Spleen (tissue), 11 donors: ENCODE results near the gene PTPRM. TPM values are rescaled to one million over a fixed set of nuclear protein-coding genes. Genes with fewer than 3 reads are reported as not detected.

Experiments used
- DNase-seq: peaks from one replicate; pipeline ENCODE4 v3.0.0-alpha.2; 2020
- H3K27ac ChIP-seq, 8 donors: fragments of 200-600 bp; sonication (generic) in 7 of 8; 1 replicate in 4 of 8; 2 replicates in 4 of 8; pipeline versions ENCODE4 v1.5.0 to v1.8.0; 2016 to 2021; ENCODE audit warnings: inconsistent platforms in 4 of 8, mild to moderate bottlenecking in 4 of 8, moderate library complexity in 1 of 8
- H3K27me3 ChIP-seq, 7 donors: fragments of 200-600 bp; sonication (generic) in 6 of 7; replicated peaks in 1 of 7; 1 replicate in 4 of 7; 2 replicates in 3 of 7; pipeline versions ENCODE4 v1.5.0 to v1.8.0; 2016 to 2021; ENCODE audit warnings: inconsistent platforms in 3 of 7, mild to moderate bottlenecking in 1 of 7
- H3K36me3 ChIP-seq, 6 donors: fragments of 200-600 bp; sonication (generic) in 5 of 6; 1 replicate in 4 of 6; 2 replicates in 2 of 6; pipeline versions ENCODE4 v1.5.0 to v1.8.0; 2016 to 2021; ENCODE audit warnings: inconsistent platforms in 2 of 6
- H3K4me1 ChIP-seq, 6 donors: fragments of 200-600 bp; sonication (generic) in 5 of 6; 1 replicate in 3 of 6; 2 replicates in 3 of 6; pipeline versions ENCODE4 v1.5.0 to v1.8.0; 2016 to 2021; ENCODE audit warnings: inconsistent platforms in 3 of 6
- H3K4me3 ChIP-seq, 8 donors: fragments of 200-600 bp; sonication (generic) in 7 of 8; 1 replicate in 4 of 8; 2 replicates in 4 of 8; pipeline versions ENCODE4 v1.5.0 to v1.8.0; 2016 to 2021; ENCODE audit warnings: inconsistent platforms in 4 of 8, mild to moderate bottlenecking in 4 of 8, moderate library complexity in 2 of 8
- H3K9me3 ChIP-seq, 8 donors: fragments of 200-600 bp; sonication (generic) in 7 of 8; 1 replicate in 4 of 8; 2 replicates in 4 of 8; pipeline versions ENCODE4 v1.5.0 to v1.8.0; 2016 to 2021; ENCODE audit warnings: inconsistent platforms in 4 of 8
- CTCF ChIP-seq, 11 experiments: fragments of 200-600 bp in 7 of 11; fragments of 450-650 bp in 4 of 11; sonication (generic) in 4 of 11; IDR thresholded peaks in 8 of 11; conservative IDR thresholded peaks in 3 of 11; 1 replicate in 7 of 11; 2 replicates in 4 of 11; pipeline versions ENCODE4 v1.4.0 to v1.8.0; 2016 to 2021; ENCODE audit warnings: antibody characterized with exemption in 11 of 11, inconsistent platforms in 4 of 11, mild to moderate bottlenecking in 1 of 11
- POLR2A ChIP-seq, 3 donors: fragments of 450-650 bp; IDR thresholded peaks; one replicate each; pipeline ENCODE4 v1.5.1; 2017; ENCODE audit warnings: antibody characterized with exemption in 3 of 3, mild to moderate bottlenecking in 1 of 3
- POLR2AphosphoS5 ChIP-seq, 3 donors: sonication (generic); formaldehyde crosslinking; IDR thresholded peaks; one replicate each; pipeline ENCODE4 v1.5.1; 2017; ENCODE audit warnings: antibody characterized with exemption in 3 of 3
- WGBS, 5 donors: extraction: QIAGEN DNeasy Blood & Tissue Kit in 3 of 5; methylation state at CpG; one replicate each; pipeline versions ENCODE4 v1.1.5 to v1.1.7; 2013 to 2018; 5-methylcytosine and 5-hydroxymethylcytosine counted together
- intact Hi-C: fragments of 100-400 bp; cut with DNase I; formaldehyde crosslinking; loops from one replicate; pipeline ENCODE4 v1.15.0; 2023; ENCODE audit warnings: low total_unique reads
- polyA plus RNA-seq, 3 donors: library from polyadenylated mRNA; stranded (reverse); fragments of 200-250 nt; gene quantifications; one replicate each; pipeline ENCODE4 v1.2.1, GENCODE V29; 2013
- total RNA-seq, 7 donors: library from RNA; depleted of rRNA in 3 of 7; stranded (reverse); fragments of >200 nt in 3 of 7; fragmentation: NEBNext Ultra II Directional in 4 of 7; extraction: Animal tissue kit (Norgen Biotek cat#: 25700) in 4 of 7; gene quantifications; one replicate each; pipeline versions ENCODE4 v1.1.0 to v1.2.1, GENCODE V29; 2016 to 2021
- donor health status: healthy with polysubstance abuse.
- donor health status: DM: no; HTN: no; CAD: no; lungs with moderate emphysema.
- donor health status: DM: no; HTN: no; CAD: no.
- donor health status: Bipolar disorder and iron deficiency.
- donor health status: healthy.
- donor health status: DM: no; HTN: no; CAD: no.
- donor health status: DM: yes; HTN: yes; CAD: no.

PTPRM gene
- total and polyA plus RNA-seq, 10 donors: 23.5 to 97.8 (median 62.8) TPM

DNA sequence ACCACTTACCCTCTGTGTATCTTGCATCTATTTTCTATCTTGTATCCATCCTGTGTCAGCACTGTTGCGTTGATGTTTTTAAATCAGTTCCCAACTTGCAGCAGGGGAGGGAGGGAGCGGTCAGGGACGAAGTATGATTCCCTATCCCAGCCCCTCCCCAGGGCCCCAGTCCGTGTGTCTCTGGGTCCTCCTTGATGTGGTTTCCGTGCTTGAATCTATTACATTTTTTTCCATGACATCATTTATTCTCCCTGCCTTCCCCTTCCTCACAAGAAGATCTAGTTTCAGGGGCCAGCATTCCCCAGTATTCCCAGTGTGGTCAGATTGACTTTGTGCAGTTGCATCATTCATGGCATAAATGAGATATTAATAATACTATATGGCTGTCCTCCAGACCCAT, 479.3 kb downstream of the PTPRM start:
- Histone ChIP-seq H3K36me3 (no peaks in the 10 kb centered on the region), H3K9me3 (no peaks in the 10 kb centered on the region), H3K4me3 (no peak overlapping the region), H3K27me3 (no peaks in the 10 kb centered on the region), H3K4me1 (peaks cover 0 to 13% (median 6%) of the 10 kb centered on the region in 6 donors), H3K27ac (no peak overlapping the region)
- WGBS, 5 donors: 86 to 90% (median 89%) methylated on average over 5 of the region's 5 CpGs
- intact Hi-C loops: no loop called here
- no peak for DNase-seq
- no peak for TF ChIP-seq CTCF (IDR thresholded peaks at IDR 0.05 in 8 of 11, conservative IDR thresholded peaks at IDR 0.05 in 3 of 11)
- no peak for TF ChIP-seq POLR2A (IDR thresholded peaks at IDR 0.05)

DNA sequence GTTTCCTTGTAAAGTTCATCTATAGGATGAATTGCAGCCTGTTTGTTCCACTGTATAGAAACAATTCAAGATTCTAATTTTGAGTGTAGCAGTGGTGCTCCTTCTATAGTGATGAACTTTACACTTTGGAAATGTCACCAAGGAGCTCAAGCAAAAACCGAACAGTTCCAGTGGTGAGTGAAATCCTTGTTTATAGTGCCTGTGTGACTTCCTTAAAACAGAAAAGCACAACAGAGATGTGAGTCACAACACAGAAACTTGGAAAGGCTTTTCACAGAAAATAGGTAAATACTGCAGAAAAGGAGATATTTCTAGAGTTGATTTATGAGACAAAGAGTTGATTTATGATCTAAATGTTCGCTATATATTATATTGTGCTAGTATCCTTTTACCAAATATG, 482.0 kb downstream of the PTPRM start:
- H3K36me3 ChIP-seq: no peaks in the 10 kb centered on the region
- H3K4me1 ChIP-seq: peaks cover 0 to 19% (median 6%) of the 10 kb centered on the region in 6 donors
- no peak overlapping the region for H3K27ac ChIP-seq
- 72 to 88% (median 75%) methylated on average over 2 of the region's 2 CpGs for WGBS, 5 donors
- no peak overlapping the region for H3K4me3 ChIP-seq
- TF ChIP-seq CTCF (IDR thresholded peaks at IDR 0.05 in 8 of 11, conservative IDR thresholded peaks at IDR 0.05 in 3 of 11) (no peak), POLR2AphosphoS5 (IDR thresholded peaks at IDR 0.05) (no peak), POLR2A (IDR thresholded peaks at IDR 0.05) (no peak)
- intact Hi-C loops: no loop called here
- no peaks in the 10 kb centered on the region for H3K9me3 ChIP-seq
- DNase-seq: no peak
- no peaks in the 10 kb centered on the region for H3K27me3 ChIP-seq

DNA sequence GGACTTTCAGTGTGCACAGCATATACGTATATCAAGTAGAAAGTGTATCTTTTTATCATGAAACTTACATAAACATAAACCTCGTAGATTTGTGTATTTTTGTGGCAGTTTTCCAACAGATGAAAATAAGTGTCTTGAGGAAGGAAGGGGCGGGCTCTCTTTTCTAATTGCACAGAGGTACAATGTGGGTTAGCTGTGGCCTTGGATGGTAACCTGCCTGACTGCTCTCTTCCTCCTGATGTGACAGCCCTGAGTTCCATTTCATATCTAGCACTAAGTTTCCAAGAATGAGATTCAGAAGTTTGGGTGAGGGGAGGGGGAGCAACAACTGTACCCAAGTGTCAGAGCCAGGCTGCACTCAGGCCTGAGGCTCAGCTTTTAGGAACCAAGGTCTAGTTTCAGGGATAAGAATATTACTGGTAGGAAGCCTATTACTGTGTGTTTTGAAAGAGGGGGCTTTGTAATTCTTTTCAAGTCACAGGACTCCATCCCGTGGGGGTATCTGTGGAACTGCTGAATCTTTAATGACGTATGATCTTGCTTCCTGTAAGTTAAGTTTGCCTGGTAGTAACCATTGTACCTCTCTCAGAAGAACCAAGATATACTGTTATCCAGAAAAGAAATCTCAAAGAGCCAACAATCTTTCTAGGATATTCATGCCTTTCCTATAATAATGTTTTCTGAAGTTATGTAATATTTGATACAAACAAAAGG, 483.7 kb downstream of the PTPRM start:
- H3K27me3 ChIP-seq: no peaks in the 10 kb centered on the region
- no peak for DNase-seq
- H3K4me3 ChIP-seq: no peak overlapping the region
- intact Hi-C loops: no loop called here
- peaks cover 0 to 19% (median 6%) of the 10 kb centered on the region in 6 donors for H3K4me1 ChIP-seq
- H3K36me3 ChIP-seq: no peaks in the 10 kb centered on the region
- no peaks in the 10 kb centered on the region for H3K9me3 ChIP-seq
- peak overlapping the region in 4 of 8 donors; percentile 4 to 47 (median 43) for H3K27ac ChIP-seq
- no peak for TF ChIP-seq CTCF (IDR thresholded peaks at IDR 0.05 in 8 of 11, conservative IDR thresholded peaks at IDR 0.05 in 3 of 11)
- TF ChIP-seq POLR2A (IDR thresholded peaks at IDR 0.05): no peak
- no peak for TF ChIP-seq POLR2AphosphoS5 (IDR thresholded peaks at IDR 0.05)
- 30 to 34% (median 33%) methylated on average over 5 of the region's 5 CpGs for WGBS, 5 donors

- Histone ChIP-seq H3K4me1 (peaks cover 0 to 19% (median 6%) of the 10 kb centered on the region in 6 donors), H3K9me3 (no peaks in the 10 kb centered on the region), H3K27ac (peak overlapping the region in 3 of 8 donors; percentile 41 to 47 (median 45)), H3K36me3 (no peaks in the 10 kb centered on the region), H3K4me3 (no peak overlapping the region), H3K27me3 (no peaks in the 10 kb centered on the region)
- DNase-seq: no peak
- 31 to 46% (median 34%) methylated on average over 2 of the region's 2 CpGs for WGBS, 5 donors
- intact Hi-C loops: no loop called here
- TF ChIP-seq CTCF (IDR thresholded peaks at IDR 0.05 in 8 of 11, conservative IDR thresholded peaks at IDR 0.05 in 3 of 11): no peak
- TF ChIP-seq POLR2AphosphoS5 (IDR thresholded peaks at IDR 0.05): no peak
- TF ChIP-seq POLR2A (IDR thresholded peaks at IDR 0.05): no peak
Measured at GRCh38 chr18:8051453-8051852, 484.3 kb downstream of the PTPRM start.
